Activated T-cell treated with anti-CD3 and anti-CD28 coated beads for 4 hours (primary cell): ENCODE data around the gene PSENEN.
"Not testable (repeated sequence)": the region's sequence is repeated elsewhere in the genome, so short reads cannot be mapped to it uniquely, and the experiment has no call there.

Source experiments
- DNase-seq: peaks from one replicate; pipeline ENCODE4 v3.0.0-alpha.2; 2020

The PSENEN gene

GRCh38 chr19:35719402-35720162 lies 25.9 kb upstream of the PSENEN start:
- DNase-seq = no peak

- no peak for DNase-seq
Observed at GRCh38 chr19:35720163-35720524, 25.3 kb upstream of the PSENEN start.

- DNase-seq = no peak
Observed at GRCh38 chr19:35720648-35721047, 24.8 kb upstream of the PSENEN start.

- DNase-seq = no peak
Observed at GRCh38 chr19:35721374-35721773, 24.1 kb upstream of the PSENEN start.

- no peak for DNase-seq
Observed at GRCh38 chr19:35722461-35722860, 23.0 kb upstream of the PSENEN start.

- DNase-seq = no peak
Observed at GRCh38 chr19:35722897-35723296, 22.6 kb upstream of the PSENEN start.

- no peak for DNase-seq
Observed at GRCh38 chr19:35723671-35724070, 21.8 kb upstream of the PSENEN start.

- DNase-seq = not testable (repeated sequence)
Observed at GRCh38 chr19:35724132-35724531, 21.3 kb upstream of the PSENEN start.

- DNase-seq = no peak
Observed at GRCh38 chr19:35724560-35724959, 20.9 kb upstream of the PSENEN start.

GRCh38 chr19:35725216-35725861 lies 20.1 kb upstream of the PSENEN start:
- no peak for DNase-seq

GRCh38 chr19:35727053-35727955 lies 18.1 kb upstream of the PSENEN start:
- no peak for DNase-seq

GRCh38 chr19:35727956-35728706 lies 17.3 kb upstream of the PSENEN start:
- DNase-seq = no peak

- no peak for DNase-seq
Observed at GRCh38 chr19:35729021-35729420, 16.4 kb upstream of the PSENEN start.

- DNase-seq = no peak
Observed at GRCh38 chr19:35729763-35730162, 15.7 kb upstream of the PSENEN start.

GRCh38 chr19:35730326-35730725 lies 15.1 kb upstream of the PSENEN start:
- DNase-seq = no peak

GRCh38 chr19:35731353-35731752 lies 14.1 kb upstream of the PSENEN start:
- no peak for DNase-seq

- DNase-seq = no peak
Observed at GRCh38 chr19:35731779-35732405, 13.6 kb upstream of the PSENEN start.

GRCh38 chr19:35732540-35733179 lies 12.8 kb upstream of the PSENEN start:
- no peak for DNase-seq

- no peak for DNase-seq
Observed at GRCh38 chr19:35733180-35734125, 12.0 kb upstream of the PSENEN start.

- no peak for DNase-seq
Observed at GRCh38 chr19:35734273-35734672, 11.2 kb upstream of the PSENEN start.

- DNase-seq = no peak
Observed at GRCh38 chr19:35734889-35735288, 10.6 kb upstream of the PSENEN start.
